BJ (cell line): ENCODE results near the gene SNRNP25. TPM values are rescaled to one million over a fixed set of nuclear protein-coding genes. Genes with fewer than 3 reads are reported as not detected.

Experiments used
- CTCF ChIA-PET: fragments of 350-600 bp; formaldehyde crosslinking; extraction: SDS; loops from one replicate; lab custom pipeline; 2021; ENCODE audit warnings: antibody characterized with exemption, inconsistent platforms; lab: Yijun Ruan, JAX
- POLR2A ChIA-PET: fragments of 300-600 bp; sonication (Branson Sonifier 250); formaldehyde crosslinking; extraction: SDS; loops from one replicate; lab custom pipeline; 2021; ENCODE audit warnings: antibody characterized with exemption; lab: Charles Lee
- DNase-seq: peaks from one replicate; pipeline ENCODE4 v3.0.0-alpha.2; 2011; ENCODE audit warnings: low read depth
- H3K27me3 ChIP-seq: 2 replicates; pipeline ENCODE4 v1.6.0; 2011; ENCODE audit warnings: low read length; ENCODE audit not compliant: control insufficient read depth, insufficient read depth
- H3K36me3 ChIP-seq: 2 replicates; pipeline ENCODE4 v1.5.1; 2011; ENCODE audit warnings: low read length; ENCODE audit not compliant: control insufficient read depth, insufficient read depth
- H3K4me3 ChIP-seq: 2 replicates; pipeline ENCODE4 v1.5.1; 2011; ENCODE audit warnings: low read depth, mild to moderate bottlenecking, control low read depth, low read length
- polyA plus RNA-seq: library from polyadenylated mRNA; depleted of rRNA; stranded (reverse); fragments of >200 nt; gene quantifications from 2 replicates; pipeline ENCODE4 v1.2.3, GENCODE V29; 2011
- TF ChIP-seq, protein P1 (sequence below): IDR thresholded peaks from 2 replicates; pipeline ENCODE4 v1.5.1; 2011; ENCODE audit warnings: low read depth, mild to moderate bottlenecking, control low read depth, inconsistent platforms, low read length, moderate library complexity; ENCODE audit not compliant: insufficient read depth

The SNRNP25 gene
- polyA plus RNA-seq, 1 experiment = 34.6 TPM

- CTCF ChIA-PET = interaction anchor here (1.0 to 21.0 kb wide), 2 partner anchors 15 to 31 kb away, joined by 3 to 544 read pairs; no protein-coding TSS in a partner anchor
- no peak for DNase-seq
- Histone ChIP-seq H3K36me3 (peaks cover 71% of the 10 kb centered on the region), H3K4me3 (no peak overlapping the region), H3K27me3 (no peaks in the 10 kb centered on the region)
- POLR2A ChIA-PET = no interaction called here
- TF ChIP-seq, protein P1, sequence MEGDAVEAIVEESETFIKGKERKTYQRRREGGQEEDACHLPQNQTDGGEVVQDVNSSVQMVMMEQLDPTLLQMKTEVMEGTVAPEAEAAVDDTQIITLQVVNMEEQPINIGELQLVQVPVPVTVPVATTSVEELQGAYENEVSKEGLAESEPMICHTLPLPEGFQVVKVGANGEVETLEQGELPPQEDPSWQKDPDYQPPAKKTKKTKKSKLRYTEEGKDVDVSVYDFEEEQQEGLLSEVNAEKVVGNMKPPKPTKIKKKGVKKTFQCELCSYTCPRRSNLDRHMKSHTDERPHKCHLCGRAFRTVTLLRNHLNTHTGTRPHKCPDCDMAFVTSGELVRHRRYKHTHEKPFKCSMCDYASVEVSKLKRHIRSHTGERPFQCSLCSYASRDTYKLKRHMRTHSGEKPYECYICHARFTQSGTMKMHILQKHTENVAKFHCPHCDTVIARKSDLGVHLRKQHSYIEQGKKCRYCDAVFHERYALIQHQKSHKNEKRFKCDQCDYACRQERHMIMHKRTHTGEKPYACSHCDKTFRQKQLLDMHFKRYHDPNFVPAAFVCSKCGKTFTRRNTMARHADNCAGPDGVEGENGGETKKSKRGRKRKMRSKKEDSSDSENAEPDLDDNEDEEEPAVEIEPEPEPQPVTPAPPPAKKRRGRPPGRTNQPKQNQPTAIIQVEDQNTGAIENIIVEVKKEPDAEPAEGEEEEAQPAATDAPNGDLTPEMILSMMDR = no peak
Measured at GRCh38 chr16:60929-61878, 7.6 kb downstream of the SNRNP25 start.

- CTCF ChIA-PET = interaction anchor here (0.6 to 21.0 kb wide), 3 partner anchors 11 to 30 kb away, joined by 3 to 544 read pairs (median 3); partner anchors contain the start of gene RHBDF1
- DNase-seq = no peak
Measured at GRCh38 chr16:61879-62281, 8.3 kb downstream of the SNRNP25 start.

GRCh38 chr16:62283-62967 lies 8.8 kb downstream of the SNRNP25 start:
- ChIA-PET CTCF (interaction anchor here (0.6 to 21.0 kb wide), 3 partner anchors 10 to 30 kb away, joined by 3 to 544 read pairs (median 3); partner anchors contain the start of gene RHBDF1), POLR2A (no interaction called here)
- DNase-seq = no peak
- Histone ChIP-seq H3K36me3 (peaks cover 62% of the 10 kb centered on the region), H3K27me3 (no peaks in the 10 kb centered on the region), H3K4me3 (no peak overlapping the region)
- TF ChIP-seq, protein P1 = no peak

More at GRCh38 chr16:61879-62281, 8.3 kb downstream of the SNRNP25 start:
- peaks cover 65% of the 10 kb centered on the region for H3K36me3 ChIP-seq
- TF ChIP-seq, protein P1 = no peak
- H3K27me3 ChIP-seq = no peaks in the 10 kb centered on the region
- POLR2A ChIA-PET = no interaction called here
- no peak overlapping the region for H3K4me3 ChIP-seq

DNA sequence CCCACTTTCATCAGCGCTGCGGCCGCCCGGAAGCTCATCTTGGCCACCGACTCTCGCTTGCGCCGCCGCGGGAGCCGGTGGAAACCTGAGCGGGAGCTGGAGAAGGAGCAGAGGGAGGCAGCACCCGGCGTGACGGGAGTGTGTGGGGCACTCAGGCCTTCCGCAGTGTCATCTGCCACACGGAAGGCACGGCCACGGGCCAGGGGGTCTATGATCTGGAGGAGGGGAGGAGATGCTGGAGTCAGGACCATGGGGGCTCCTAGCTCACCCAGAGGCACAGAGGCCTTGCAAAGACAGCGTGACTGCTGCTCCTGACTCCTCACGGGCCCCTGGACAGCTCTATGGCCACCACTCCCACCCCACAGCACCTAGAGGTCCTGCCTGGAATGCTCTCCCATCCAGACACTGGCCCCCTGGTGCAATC lies 9.4 kb downstream of the SNRNP25 start:
- ChIA-PET CTCF (interaction anchor here (21.0 kb wide), 1 partner anchor 29 kb away, joined by 544 read pairs; no protein-coding TSS in a partner anchor), POLR2A (no interaction called here)
- TF ChIP-seq, protein P1 = no peak
- H3K4me3 ChIP-seq = no peak overlapping the region
- no peaks in the 10 kb centered on the region for H3K27me3 ChIP-seq
- H3K36me3 ChIP-seq = peaks cover 58% of the 10 kb centered on the region
- DNase-seq = no peak
